OCI-M1 (cell line): Measurements from ENCODE around the gene PXDN.
"Not testable (repeated sequence)": the region's sequence is repeated elsewhere in the genome, so short reads cannot be mapped to it uniquely, and the experiment has no call there.

Experiments used
- DNase-seq: peaks from one replicate; lab custom pipeline; 2025; lab: John Stamatoyannopoulos, UW

PXDN gene

DNA sequence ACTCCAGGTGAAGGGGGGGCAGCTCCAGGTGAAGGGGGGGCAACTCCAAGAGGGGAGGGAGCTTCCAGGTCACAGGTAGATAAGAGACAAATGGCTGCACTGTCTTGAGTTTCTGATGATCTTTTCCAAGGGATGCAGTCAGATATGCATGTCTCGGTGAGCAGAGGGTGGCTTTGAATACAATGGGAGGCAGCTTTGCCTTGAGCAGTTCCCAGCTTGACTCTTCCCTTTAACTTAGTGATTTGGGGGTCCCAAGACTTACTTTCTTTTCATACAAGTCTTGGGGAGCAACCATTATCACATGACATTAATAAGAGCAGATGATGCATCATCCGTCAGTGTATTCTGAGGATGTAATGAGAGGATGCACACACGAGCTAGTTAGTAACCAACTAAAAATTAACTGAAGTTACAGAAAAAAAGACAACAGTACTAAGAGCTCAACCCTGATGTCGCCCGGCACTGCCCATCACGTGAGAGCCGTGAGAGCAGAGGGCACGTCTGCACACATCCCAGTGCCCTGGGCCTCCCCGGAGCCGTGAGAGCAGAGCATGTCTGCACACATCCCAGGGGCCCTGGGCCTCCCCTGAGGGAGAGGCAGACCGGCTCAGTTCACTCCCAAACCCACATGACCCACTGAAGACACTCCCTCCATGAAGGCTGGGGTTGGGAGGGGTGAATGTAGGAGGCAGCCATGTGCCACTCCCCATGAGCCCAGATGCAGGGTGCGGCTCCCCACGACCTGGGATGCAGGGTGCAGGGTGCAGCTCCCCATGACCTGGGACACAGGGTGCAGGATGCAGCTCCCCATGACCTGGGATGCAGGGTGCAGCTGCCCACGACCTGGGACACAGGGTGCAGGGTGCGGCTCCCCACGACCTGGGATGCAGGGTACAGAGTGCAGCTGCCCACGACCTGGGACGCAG lies 39.4 kb downstream of the PXDN start:
- no peak for DNase-seq

DNA sequence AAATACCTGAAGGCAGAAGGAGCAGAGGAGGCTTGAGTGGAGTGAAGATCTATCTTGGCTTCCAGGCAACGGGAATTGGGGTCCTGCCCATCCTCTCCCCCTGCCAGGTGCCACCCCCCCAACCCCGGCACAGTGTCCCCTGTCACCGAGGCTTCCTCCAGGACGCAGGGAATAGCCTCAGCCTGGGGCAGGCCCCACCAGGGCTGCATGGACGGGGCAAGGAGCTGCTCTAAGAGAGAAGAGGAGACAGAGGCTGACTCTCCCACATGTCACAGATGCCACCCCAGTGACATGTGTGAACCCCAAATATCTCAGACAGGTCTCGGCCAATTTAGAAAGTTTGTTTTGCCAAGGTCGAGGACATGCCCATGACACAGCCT lies 42.1 kb downstream of the PXDN start:
- no peak for DNase-seq

DNA sequence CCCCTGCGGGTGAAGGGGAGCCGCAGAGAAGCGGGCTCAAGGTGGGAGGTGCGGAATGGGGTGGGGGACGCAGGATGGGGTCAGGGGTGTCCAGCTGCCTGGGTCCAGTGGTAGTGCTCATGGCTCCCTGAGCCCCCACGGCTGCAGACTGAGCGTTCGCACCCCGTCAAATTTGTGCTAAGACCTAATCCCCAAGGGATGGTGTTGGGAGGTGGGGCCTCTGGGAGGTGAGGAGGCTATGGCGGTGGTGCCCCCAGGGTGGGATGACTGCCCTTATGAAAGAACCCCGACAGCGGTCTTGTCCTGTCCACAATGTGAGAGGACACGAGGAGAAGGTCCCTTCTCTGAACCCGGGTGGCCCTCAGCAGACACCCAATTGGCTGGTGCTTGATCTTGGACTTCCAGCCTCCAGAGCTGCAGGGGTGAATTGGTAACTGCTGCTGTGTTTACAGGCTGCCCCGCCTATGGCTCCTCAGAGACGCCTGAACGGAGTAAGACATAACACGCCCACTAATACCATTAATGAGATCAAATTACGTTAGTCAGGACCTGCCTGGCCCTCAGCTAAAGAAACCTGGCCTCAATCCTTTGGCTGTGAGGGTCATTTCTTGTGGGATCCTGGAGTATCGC lies 42.6 kb downstream of the PXDN start:
- DNase-seq, result no peak

DNA sequence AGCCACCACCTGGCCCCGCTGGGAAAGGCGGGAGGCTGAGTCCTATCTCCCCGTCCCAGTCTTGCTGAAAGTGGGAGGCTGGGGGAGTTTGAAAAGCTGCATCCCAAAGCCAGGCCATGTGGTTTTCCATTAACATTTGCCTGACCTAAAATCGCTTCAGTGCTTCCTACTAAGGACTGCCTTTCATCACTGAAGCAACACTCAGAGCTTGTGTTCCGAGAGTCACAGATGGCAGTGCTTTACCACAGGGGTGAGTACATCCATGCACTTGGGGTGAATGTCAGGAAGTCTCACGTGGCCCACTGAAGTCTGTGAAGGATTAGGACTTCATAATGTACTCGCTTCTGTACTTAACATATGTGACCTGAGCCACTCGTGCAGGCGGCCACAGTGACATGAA lies 43.3 kb downstream of the PXDN start:
- no peak for DNase-seq

DNA sequence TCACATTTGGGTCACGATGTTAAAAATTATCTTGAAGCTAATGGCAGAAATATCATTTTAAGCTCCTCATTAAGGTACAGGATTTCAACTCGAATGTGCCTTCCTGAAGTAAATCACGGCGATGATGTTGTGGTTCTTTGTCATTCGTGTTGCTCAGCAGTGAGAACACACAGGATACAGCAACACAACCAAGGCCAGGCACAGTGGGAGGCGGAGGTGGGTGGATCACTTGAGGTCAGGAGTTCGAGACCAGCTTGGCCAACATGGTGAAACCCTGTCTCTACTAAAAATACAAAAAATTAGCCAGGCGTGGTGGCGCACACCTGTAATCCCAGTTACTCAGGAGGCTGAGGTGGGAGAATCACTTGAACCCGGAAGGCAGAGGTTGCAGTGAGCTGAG lies 43.9 kb downstream of the PXDN start:
- DNase-seq, result not testable (repeated sequence)

DNA sequence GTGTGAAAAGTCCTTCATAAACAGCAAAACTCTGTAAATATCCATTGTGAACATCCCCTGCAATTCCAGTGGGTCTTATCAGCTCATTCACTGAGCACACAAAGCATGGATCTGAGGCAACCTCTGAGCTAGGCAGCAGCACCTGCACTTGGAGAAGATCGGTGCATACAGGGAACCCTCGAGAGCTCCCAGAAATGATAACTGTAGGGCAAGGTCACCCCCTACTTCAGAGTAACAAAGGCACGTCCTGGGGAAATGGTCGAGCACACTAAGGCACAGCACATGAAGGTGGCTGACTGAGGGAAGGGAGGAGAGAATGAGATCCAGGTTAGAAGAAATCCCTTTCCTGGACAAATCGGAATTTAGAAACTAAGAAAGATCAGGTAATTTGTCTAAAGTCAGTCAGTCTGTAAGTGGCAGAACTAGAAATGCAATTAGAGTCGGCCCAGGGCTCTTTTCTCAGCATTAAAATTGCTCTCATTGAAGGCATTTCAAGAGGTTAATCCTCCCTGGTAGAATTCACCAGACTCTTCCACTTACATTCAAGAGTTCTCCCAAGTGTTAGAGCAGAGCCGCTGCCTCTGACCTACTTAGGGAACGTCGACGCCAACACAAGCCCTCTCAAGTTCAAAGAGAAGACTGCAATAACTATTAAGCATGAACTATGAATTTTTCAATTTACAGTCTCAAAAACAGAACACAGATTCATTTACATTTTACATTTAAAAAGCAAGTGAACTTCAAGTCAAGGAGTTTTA lies 45.9 kb downstream of the PXDN start:
- no peak for DNase-seq

DNA sequence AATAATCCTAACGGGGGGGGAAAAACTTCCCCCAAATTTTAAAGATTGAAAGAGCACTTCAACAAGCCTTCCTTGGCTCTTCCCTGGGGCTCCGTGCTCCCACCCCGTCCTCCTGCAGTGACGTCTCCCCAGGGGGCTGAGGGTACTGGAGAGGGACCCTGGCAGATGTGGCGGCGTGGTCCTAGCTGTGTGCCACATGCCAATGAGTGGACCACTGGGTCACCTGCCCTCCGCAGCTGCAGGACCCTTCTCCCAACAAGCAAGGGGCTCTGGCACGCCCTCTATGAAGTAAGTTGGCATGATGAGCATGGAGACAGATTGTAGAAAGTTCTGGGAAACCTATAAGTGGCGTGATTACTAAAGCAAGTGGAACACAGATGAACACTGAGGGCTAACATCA lies 46.7 kb downstream of the PXDN start:
- no peak for DNase-seq

DNA sequence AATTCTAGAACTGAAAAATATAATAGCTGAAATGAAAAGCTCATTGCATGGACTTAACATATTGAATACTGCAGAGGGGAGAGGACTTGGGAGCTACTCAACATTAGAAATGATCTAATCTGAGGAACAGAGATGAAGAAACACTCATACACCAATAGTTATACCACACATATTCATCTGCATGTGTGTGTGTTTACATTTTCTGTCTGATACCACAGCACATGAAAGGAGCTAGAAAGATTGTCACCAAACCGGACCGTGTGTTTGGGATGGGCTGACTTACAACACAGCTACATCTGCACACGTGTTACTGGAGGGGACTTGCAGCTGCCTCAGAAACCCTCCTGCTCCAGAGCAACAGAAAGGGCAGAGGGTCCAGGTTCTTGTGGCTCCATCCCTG lies 47.8 kb downstream of the PXDN start:
- DNase-seq, result no peak

DNA sequence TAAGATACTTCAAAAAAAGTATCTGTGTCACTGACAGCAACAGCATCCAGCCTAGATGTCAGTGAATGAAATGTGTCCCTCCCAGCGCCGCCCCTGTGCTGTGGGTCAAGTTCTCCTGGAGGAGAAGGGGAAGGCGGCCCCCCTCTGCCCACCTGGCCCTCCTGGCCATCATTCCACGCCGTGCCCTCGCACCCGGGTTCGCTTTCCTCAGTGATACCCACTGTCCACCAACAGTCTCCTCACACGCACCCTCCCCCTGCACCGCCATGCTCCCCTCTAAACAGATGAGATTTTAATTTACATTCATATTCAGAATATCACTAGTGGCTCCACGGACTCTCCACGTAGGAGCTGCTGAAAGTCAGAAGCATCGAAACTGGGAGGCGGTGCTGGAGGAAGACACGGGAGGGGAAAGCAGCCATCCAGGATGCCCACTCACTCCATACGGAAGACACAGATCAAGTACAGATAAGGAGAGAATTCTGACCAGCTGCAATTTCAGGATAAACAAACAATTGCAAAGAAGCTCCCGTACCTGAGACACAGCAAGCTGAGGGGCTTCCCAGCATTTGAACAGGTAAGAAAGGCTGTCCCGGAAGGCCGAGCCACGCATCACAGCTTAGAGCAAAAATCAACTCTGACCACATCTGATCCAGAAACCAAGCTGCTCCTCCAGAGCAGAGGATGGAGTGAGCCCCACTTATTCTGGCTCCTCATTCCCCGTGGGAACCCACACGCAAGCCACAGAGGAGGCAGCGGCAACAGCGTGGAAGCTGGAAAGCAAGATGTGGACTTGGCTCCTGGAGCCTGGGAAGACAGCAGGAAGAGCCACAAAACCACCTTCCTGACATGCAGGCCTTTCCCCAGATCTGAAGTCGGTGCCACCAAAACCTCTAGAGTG lies 49.7 kb downstream of the PXDN start:
- no peak for DNase-seq

DNA sequence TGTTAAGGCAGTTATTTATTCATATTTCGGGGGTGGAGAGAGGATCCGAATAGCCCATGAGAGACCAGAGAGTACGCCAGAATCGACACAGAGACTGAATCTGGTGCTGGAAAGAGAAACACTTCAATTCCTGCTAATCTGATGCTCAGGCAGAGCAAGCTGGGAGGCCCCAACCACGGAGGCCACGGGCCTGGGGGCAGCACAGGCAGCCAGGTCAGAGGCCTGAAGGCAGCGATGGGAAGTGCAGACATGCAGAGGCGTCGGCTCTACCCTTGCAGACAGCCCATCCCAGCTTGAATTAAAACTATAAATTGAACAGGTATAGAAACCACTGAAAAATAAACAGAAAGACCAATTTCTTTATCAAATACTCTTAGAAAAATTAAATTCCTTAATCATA lies 50.6 kb downstream of the PXDN start:
- DNase-seq, result no peak

DNA sequence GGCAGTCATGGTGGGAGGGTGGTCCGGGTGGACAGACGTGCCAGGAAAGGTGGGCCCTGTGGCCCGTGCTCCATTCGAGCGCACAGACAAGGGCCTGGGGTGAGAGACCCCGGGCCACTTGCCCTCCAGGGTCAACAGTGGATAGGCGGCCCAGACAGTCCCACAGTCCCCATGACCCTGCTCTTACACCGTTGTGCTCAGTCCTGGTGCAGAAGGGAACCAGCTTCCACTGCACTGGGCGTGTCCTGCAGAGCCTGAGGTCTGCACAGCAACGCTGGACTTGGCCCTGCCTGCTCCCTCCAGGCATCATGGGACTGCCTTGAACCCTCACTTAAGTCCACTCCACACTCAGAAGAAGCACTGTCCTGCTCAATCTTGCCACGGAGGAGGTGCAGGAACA lies 52.0 kb downstream of the PXDN start:
- DNase-seq, result no peak

DNA sequence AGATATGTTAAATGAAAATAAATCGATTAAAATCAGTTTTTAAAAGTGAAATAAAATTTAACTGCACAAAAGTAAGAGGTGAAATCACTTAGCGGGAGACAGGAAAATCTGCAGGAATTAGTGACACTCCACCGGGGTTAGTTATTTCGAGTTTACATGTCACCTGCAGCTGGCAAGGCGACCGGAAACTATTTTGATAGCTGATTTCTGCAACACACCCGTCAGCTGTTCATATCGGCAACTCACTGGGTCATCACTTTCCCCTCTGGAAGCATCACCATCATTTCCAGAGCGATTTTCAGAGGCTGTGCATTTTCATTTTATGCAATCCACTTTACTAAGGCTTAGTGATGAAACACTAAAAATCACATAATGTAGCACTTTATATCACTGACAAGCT lies 52.9 kb downstream of the PXDN start:
- DNase-seq, result no peak

DNA sequence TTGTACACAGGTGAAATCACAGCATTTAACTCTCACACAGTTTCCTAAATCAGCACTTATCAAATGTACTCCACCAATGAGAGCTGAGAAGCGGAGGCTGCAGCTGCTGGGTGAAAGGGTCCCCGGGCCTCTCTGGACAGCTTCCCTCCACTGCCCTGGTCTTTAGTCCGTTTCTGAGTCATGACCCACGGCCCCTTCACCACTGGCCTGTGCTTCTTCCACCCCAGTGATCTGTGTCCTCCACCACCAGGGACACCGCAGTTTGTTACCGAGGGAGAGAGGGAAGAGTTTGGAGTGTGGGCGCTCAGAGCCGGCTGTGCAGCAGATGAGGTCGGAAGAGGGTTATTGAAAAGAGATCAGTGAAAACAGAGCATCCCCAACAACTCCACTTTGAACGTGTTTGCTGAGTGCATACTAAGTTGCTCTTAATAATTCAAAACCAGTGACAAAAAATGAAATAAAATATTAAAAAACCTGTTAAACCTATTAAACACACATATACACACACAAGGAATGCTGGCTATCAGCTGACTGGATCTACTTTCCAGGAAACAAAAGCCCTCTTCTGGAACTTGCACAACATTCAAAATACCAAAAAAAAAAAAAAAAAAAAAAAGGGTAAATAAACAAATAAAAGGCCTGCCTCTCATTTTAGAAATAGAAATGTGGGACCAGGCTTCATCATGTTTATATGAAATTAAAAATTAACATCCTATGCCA lies 54.1 kb downstream of the PXDN start:
- DNase-seq, result no peak

DNA sequence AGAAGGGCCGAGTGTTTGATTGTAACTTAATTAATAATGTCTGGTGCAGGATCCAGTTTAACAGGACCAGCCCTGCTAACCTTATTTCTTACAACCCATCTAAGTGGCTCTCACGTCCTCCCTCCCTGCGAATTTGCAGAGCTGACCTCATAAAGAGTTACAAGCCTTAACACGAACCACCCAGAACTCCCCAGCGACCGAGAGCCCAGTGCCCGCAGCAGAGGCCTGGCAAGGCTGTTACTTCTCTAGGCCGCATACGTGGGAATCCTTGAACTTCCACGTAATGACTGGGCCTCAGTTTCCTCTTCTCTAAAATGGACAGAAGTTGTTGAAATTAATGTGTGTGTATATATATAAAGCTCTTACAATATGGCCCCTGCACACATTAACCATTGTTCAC lies 55.5 kb downstream of the PXDN start:
- DNase-seq, result no peak

DNA sequence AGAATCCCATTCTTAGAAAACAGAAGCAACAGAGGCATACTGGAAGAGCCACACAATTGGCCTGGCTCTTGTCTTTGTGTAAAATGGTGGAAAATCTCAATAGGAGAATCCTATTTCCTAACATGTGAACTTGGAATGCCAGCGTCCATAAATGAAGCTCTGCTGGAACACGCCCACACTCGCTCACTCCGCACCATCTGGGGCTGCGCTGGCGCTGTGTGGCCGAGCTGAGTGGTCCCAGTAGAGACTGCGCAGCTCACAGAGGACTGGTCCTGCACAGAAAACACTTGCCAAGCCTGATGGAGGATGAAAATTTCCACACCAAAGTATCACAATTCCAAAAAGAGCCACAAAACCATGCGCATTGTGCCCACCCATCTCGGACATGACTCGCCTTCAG lies 56.2 kb downstream of the PXDN start:
- no peak for DNase-seq

DNA sequence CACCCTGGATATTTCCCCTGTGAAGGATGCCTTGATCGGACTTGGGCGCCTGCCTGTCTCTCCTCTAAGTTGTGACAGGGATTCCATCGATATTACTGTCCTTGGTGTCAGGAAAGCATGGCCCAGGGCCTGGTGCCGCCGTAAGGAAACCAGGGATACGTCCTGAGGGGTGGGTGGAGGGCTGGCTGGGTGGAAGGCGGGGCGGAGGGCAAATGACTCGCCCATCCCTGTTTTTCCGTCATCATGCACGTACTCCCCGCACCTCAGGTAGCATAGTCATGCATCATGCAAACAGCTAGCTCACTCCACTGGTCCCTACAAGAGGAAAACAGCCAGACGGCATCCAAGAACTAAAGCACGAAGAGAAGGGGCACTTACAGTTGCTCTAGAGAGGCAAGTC lies 57.1 kb downstream of the PXDN start:
- no peak for DNase-seq

DNA sequence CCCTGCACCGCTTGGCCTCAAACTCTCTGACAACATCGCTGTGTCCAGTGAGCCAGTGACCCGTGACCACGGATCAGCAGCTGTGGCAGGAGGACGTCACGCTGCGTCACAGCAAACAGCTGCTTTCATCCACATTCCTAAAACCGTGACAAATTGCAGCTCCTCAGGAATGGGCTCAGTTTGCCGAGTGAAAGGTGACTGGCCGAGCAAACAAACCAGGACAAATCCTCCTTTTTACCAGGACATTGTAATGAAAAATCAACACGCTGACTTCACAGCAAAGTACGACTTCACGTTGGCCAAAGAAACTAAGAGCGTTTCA lies 57.6 kb downstream of the PXDN start:
- DNase-seq, result no peak

DNA sequence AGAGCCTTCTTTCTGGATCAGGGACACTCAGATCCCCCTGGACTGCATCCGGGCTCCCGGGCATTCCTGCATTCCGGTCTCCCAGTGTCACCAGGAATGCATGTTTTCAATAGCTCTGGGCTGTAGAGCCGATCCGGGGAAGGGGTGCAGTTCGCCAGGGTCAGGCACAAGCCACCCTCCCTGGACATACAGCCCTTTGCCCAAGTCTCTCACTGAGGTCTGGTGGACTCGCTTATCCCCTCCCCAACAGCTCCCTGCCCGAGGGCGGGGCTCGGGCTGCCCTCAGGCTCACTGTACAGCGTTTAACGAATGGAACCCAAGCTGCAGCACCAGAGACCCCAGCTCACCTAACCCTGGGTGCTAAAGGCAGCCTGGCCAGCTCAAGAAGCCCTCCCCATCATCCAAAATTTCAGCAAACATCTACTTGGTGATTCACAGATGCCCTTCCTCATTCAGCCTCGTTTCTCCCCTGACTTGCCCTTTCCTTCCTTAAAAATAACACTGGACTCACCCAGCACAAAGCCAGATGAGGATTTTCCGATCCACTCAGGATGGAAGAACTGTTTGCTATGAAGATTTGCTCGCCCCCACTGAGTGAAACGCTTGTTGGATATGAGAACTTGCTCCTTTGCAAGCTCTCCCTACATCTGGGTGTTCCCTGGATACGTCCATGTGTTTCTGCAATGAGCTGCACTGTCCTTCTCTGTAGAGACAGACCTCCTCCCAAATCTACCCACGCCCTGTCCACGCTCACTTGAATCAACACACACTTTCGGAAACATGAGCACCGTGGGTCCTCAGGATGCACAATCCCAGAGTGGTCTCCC lies 58.1 kb downstream of the PXDN start:
- no peak for DNase-seq

DNA sequence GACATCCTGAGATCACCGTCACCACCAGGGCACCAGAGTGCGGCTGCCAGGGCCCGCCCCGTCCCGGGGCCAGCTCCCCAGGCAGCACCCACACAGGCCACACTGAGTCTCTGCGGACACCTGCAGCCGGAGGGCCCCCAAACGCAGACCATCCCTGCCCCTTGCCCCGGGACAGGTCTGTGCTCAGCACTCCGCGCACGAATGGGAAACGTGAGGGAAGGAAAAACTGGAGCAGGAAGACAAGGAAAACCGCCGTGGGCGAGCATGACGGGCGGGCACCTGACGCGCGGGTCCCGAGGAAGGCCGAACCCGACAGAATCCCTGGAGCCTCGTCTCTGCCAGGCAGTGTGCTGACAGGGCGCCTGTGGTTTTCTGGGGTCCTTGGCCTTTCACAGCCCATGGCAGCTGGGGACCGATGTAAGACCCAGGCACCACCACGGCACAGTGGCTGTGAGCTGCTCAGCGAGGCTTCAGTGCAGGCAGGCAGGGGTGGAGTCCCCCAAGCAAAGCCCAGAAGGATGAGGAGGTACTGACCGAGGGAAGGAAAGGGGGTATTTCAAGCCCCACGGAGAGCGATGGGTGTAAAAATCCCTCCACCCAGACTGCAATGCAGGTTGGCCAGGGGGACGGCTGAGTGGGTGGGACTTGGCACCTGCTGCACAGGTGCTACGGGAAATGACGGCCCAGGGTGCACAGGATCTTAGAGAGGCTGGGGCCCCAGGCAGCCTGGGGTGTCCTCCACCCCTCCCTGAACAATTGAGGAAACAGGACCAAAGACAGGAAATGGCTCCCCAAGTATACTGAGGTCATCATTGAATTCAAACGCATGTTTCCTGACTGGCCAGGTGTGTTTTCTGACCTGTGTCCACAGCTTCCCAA lies 59.0 kb downstream of the PXDN start:
- no peak for DNase-seq

DNA sequence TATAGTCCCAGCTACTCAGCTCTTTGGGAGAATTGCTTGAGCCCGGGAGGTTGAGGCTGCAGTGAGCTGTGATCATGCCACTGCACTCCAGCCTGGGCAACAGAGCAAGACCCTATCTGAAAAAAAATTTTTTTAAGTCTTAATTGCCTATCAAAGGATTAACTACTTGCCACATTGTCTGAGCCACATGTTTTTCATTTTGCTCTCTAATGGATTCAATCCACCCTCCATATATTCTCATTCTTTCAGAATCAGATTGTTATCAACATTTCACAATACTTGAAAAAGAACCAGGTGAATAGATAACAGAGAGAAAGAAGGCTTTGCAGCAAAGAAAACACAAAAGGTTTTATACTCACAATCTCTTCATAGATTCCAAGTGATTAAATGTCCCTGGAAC lies 61.0 kb downstream of the PXDN start:
- DNase-seq, result no peak
